GM21717 (cell line): ENCODE results near the gene KCNMA1.
"Not testable (repeated sequence)": the region's sequence is repeated elsewhere in the genome, so short reads cannot be mapped to it uniquely, and the experiment has no call there.

Source experiments
- ATAC-seq: cut with Tn5 transposase; IDR thresholded peaks from one replicate; pipeline ENCODE4 v1.9.1; 2021; ENCODE audit warnings: mild to moderate bottlenecking, moderate library complexity; ENCODE audit not compliant: unreplicated experiment

KCNMA1 gene

DNA sequence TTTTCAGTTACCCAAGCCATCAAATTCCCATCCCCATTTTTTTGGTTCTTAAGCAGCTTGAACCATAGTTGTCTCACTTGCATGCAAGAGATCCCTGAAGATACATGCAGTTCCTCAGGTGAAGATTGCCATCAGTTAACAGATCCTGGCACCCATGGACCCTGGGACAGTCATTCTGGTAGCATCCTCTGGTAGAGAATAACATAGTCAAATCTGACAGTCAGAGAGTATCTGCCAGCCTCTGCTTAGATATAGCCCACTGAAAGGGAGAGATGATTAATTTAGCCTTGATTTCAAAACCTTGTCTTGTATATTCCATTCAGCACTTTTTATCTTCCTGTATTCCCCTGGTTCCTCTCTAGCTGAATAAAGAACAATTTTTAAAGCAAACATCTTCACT is 280.4 kb downstream of the KCNMA1 start:
- no peak for ATAC-seq

DNA sequence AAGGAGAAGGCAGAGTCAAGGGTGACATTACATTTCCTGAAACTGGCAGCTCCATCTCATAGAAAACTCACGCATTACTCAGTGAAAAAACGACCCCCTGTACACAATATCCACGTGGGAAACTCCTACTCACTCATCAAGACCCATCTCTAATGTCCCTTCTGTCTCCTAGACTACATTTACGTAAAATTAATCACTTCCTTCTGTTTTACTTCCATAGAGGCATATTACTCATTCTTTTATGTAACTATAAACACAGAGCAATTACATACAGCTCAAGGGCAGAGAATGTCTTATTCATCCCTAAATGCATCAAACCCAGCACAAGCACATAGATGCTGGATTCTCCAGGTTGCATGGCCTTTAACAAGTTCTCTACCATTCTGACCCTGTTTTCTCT is 281.8 kb downstream of the KCNMA1 start:
- no peak for ATAC-seq

DNA sequence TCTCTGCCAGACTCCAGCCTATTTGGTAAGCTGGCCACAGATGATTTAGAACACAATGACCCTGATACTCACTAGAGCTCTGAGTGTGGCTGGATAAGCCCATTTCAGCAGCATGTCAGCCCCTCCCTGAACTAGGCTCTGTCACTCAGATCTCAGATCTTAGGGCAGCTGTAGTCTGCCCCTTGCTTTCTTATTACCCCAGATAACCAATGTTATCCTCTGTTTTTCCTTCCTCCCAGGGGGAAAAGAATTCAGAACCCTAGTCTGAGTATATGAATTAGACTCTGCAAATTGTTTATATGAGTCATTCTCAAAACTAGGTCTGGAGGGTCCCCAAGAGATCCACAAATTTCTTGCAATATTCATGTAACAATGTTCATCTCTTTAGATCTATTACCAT is 286.2 kb downstream of the KCNMA1 start:
- ATAC-seq: no peak

DNA sequence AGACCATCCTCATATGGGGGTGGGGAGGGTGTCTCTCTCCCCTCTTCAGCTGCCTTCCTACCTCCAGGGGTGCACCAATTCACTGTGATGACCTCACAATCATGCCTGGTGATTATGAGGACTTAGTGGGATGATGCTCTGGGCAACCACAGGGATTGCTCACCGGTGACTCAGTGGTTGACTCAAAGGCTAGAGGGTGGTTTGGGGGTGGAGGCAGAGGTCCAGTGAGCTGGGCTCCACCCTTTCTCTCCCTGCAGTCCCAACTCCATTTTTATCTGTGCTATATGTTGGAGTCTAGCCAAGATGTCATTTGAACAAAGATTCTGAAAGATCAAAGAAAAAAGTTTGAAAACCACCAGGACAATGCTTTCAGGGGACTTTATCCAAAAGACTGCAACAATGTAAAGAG is 286.9 kb downstream of the KCNMA1 start:
- ATAC-seq: no peak

DNA sequence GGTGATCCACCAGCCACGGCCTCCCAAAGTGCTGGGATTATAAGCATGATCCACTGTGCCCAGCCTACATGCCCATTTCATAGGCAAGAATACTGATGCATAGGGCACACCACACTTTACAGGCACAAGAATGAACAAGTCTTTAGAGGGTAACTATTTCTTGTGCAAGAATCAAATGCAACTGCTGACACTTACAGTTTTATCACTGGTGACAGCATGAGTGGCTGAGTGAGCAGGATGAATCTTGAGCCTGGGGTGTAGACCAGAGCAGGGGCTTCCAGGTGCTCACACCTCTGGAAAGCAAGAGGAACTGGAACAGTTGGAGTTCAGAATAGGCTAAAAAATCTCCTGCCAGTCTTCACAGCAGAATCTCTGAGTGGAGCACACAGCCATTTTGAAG is 287.5 kb downstream of the KCNMA1 start:
- no peak for ATAC-seq

DNA sequence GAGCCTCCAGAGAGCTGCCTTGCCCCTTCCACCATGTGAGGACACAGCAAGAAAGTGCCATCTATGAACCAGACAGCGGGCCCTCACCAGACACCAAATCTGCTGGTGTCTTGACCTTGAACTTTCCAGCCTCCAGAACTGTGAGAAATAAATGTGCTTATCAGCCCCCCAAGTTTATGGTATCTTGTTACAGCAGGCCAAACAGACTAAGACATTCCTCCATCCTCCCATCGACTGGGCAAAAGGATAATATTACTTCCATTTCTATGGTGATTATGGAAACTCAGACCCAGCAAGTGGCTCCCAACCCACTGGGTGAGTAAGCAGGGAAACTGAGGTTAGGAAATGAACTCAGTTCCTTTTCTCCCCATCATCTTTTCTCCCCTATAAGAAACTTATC is 288.4 kb downstream of the KCNMA1 start:
- no peak for ATAC-seq

DNA sequence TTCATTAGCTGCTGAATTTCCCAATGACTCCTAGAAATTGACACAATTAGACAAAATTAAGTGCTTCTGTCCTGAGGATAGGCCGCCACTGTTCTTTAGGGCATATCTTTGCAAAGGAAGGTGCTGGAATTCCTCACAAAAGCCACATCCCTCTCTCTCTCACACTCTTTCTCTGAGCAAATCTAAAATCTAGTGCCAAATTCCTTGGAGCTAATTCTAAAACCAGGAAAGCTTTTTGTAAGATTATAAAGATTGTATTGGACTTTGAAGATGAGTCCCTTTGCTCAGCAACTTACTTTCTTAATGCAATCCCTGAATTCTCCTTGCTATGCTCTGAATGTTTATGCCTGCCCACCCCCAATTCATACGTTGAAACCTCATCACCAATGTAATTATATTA is 288.9 kb downstream of the KCNMA1 start:
- no peak for ATAC-seq

DNA sequence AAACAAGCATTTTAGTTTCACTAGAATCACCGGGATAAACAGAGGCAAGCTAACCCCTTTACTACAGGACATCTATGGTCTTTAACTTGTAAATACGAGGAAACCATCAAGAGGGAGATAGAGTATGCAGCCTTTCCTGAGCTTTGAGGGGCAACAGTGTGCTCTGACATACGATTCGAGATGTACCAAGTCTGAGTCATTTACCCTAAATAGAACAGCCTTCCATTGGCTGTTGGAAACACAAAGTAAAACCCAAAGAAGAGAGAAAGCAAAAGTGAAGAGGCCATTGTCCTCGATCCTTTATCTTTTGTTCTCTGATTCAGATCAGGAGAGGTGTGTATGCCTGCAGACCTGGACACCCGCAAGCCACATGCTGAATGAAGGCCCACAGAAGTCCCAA is 289.5 kb downstream of the KCNMA1 start:
- ATAC-seq: no peak

DNA sequence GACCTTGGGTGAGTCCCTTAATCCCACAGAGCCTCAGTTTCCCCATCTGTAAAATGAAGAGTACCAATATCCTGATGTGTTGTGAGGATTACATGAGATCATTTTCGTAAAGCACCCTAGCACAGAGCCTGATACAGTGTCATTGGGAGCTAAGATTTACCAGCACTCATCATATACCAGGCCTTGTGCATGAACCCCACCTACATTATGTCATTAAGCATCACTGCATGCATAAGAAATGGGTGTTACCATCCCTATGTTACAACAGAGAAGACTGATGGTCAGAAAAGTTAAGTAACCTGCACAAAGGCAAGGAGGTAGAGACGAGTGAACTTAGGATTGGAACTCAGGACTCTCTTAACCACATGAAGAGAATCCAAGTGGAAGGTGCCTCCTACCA is 290.6 kb downstream of the KCNMA1 start:
- no peak for ATAC-seq

DNA sequence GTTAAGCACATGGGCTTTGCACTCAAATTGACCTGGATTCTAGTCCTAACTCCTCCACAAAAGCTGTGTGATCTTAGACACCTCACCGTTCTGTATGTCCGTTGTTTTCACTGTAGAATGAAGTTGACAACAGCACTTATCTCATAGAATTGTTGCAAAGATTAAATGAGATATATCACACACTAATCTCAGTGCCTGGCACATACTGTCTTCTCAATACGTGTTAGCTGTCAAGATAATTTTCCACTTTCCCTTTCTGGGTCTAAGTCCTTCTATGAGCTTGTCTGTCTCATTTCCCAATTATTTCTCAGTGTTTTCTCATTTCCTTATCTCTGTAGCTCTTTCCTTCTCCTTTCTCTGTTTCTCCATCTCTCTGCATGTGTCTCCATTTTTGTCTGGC is 296.6 kb downstream of the KCNMA1 start:
- no peak for ATAC-seq

DNA sequence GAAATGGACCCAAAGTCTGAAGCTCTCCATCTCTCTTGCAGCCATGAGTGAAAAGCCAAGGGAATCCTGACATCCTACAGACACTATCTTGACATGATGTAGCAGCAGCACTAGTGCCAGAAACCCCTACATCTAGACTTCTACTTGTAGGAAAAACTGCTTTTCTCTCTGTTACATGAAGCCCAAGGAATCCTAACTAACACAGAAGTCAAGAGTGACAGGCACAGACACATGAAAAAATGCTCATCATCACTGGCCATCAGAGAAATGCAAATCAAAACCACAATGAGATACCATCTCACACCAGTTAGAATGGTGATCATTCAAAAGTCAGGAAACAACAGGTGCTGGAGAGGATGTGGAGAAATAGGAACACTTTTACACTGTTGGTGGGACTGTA is 297.7 kb downstream of the KCNMA1 start:
- not testable (repeated sequence) for ATAC-seq

DNA sequence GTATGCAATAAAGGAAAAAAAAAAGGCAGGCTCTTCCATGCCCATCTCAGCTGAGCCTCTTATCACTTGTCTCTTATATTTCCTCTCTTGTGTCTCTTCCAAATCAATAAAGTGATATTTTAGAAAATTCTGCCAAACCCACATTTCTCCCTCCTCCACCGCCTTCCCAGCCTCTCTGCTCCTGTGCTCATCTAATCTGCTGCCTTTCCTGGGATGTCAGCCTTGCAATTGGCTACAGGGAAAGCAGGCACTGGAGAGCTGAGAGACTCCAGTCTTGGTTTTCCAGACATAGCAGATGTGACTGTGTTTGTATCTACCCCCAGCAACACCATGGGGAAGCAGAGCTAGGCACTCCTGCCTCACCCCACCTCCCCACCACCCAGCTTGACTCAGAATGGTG is 298.4 kb downstream of the KCNMA1 start:
- no peak for ATAC-seq

DNA sequence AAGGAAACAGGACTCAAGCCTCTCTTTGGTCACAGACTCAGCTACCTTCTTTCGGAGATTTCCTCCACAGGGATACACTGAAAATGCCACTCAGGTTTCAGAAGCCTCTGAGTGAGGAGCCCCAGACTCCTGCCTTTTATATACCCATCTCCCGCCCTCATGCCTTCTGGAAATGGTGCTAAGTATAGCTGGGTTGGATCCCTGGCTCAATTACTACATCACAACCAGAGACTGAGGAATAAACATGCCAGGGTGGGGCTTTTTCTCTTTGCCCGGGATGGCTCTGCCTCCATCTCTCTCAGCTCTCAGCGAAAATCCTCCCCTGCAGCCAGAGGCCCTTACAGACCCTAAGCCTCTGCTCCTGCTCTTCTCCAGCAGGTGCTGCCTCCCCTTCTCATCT is 299.5 kb downstream of the KCNMA1 start:
- ATAC-seq: no peak

DNA sequence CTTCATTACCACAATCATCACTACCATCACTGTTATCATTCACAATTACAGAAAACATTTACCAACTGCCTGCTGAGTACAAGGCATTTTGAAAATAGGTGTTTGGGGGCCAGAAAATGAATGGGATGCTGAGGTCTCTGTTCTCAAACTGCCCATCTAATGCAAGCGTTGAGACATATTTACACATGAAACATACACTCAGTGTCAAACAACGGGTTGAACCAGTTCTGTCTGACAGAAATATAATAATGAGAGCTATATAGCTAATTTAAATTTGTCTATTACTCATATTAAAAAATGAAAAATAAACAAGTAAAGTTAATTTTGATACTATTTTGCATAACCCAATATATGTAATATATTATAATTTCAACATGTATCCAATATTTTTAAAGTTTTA is 303.1 kb downstream of the KCNMA1 start:
- no peak for ATAC-seq

DNA sequence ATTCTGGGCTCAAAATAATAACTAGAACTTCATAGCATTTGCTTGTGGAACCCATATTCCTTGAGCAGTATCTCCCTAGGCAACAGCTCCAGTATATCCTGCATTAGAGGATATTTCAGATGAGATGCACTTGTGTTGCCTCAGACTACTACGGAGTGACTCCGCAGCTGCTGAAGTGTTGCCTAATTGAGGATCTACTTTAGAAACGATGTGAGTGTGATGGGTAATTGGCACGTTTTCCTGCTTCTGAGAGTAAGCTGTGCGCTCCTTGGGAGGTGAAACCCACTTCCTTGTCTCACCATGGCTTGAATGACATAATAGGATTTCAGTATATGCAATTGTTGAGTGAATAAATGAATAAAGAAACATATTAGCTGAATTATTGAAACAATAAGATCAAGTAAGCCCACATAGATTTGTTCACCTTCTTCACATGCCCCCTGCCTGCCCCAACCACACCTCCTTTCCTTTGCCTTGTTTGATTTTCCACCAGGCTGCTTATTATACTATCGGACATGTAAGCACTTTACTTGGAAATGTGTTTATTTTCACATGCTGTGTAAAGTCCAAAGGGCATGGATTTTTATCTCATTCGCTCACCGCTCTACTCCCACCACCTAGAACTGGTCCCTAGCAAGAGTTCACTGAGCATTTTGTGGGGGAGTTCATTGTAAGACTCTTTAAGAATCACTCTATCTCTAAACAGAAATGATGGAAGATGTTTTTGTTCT is 303.8 kb downstream of the KCNMA1 start:
- no peak for ATAC-seq

DNA sequence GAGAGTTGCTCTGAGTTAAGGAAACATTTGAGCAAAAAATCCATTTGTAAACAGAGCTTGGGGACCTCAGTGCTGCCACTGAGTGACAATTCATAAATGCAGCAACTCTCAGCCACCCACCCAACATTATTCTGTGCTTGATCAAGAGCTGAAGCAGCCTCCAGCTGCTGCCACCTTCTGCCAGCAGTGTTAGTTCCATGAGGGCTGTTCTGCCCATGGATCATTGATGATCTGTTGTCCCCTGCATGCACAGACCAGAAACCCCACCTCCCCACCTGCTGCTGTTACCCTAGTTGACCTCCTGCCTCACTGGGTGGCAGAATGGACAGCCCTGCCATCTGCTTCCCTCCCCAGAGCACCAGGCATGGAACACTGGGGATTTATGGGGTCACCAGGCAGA is 305.4 kb downstream of the KCNMA1 start:
- ATAC-seq: no peak

DNA sequence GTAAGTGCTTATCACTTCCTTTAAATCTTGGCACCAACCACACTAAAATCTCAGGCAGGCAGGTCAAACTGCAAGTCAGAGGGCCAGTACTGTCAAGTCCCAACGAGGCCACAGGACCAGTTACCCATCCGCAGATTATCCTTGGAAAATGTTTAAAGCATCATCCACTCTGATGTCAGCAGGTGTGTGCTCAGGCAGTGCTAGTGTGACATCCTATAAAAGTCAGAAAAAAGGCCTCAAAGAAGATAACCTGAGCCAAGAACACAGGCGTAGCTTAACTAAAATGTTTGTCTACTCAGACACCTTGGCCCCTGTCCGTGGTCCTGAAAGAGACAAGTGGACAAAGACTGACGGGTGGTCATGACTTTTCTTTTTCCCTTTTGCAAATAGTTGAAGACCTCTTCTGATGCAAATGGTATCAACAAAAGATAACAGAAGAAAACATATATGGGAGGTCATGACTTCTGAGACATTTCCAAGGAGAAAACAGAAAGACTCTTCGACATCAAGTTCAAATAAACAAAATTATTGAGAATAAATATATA is 309.3 kb downstream of the KCNMA1 start:
- ATAC-seq: no peak

DNA sequence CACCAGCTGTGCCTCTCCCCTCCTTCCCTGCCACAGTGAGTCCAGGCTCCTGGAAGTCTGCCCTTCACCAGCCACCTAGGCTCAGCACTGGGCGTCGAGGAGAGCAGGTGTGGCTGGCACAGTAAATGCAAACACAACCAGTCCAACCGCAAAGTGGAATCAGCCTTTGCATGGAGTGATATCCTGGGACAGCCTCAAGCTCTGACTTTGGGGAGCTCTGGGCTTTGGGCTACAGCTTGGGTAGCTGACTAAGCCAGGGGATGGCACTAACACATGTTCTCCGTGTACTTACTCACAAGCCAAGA is 312.4 kb downstream of the KCNMA1 start:
- ATAC-seq: no peak

DNA sequence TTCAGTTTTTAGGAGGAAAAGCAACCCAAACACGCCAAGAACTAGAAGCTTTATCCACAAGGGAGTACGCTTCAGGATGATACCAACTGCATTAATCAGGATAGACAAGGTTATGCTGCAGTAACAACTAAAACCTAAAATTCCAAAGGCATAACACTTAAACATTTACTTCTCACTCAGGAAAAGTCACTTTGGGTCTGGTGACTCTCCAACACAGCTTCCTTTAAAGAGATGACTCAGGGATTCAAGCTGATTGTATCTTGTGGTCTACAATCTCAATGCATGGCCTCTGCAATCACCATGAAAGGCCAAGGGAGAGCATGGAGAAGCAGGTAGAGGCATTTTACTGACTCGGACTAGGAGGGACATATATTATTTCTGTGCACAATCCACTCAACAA is 315.8 kb downstream of the KCNMA1 start:
- ATAC-seq: no peak

DNA sequence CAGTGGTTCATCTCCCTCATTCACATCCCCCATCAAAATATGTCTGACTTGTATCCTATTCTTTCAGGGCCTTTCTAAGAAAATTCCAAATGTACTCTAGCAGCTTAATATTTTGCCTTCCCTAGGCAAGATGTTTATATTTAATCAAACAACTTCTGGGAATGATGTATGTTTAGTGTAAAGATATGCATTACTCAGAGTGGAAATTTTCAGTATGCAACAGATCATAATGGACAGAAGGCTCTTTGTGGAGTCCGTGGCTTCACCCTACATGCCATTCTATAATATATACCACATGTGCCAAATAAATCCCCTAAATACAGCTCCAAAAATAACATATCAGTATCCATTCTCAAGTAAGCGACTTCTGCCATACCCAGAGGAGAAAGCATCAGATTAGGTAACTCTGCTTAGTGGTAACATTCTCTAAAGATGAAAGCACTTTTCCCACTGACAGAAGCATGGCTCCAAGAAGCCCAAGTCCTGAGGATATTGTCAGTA is 316.6 kb downstream of the KCNMA1 start:
- ATAC-seq: no peak

DNA sequence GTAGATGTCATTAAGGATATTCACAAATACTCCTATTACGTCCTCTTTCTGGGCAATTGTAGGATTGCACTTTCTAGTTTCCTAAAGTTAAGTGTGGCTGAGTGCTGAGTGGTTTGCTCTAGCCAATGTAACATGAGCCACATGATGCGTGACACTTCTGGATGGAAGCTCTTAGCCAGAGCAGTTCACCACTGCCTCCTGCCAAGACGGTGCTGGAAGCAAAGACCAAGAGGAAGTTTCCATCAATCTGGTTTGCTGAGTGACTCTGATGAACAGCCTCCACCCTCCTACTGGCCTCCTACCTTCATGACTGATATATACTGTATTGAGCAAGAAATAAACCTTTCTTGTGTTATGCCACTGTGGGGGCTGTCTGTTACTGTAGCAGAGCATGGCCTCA is 318.1 kb downstream of the KCNMA1 start:
- no peak for ATAC-seq

DNA sequence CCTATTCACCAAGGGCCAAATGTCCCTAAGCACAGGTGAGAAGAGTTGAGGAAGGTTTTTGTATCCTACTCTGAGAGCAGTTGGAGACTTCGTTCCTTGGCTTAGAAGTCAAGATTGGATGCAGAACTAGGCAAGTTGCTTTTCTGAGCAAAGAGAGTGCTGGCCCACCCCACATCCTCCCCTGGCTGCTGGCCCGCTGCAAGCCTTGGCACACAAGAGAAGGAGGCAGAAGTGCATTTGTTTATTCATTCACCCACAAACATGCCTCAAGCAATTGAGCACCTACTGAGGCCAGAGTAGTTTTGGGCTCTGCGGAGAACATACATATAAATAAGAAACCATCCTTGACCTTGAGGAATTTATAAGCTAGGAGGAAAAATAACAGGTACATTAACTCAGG is 318.9 kb downstream of the KCNMA1 start:
- ATAC-seq: no peak

DNA sequence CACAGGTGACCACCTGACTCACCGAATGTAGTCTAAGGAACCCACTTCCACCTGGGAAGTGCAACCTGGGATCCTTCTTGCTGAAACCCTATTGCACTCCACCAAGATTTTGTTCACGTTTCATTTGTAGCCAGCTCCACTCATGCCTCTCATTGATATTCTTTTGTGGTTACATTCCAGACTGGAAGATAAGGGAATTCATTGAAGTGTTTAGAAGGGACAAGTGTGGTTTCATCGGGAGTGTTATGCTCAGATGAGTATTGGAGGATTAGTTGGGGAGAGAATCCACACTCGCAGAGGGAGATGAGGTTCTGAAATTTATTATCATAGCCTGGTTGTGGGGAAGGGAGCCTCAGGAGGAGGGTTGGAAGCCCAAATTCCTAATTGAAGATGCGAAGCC is 320.4 kb downstream of the KCNMA1 start:
- no peak for ATAC-seq
